H1 (cell line): ENCODE measurements around the gene VOPP1. TPM values are rescaled to one million over a fixed set of nuclear protein-coding genes. Genes with fewer than 3 reads are reported as not detected.

Experiments
- RXRA ChIP-seq: IDR thresholded peaks from 2 replicates; pipeline ENCODE4 v1.6.1; 2011; ENCODE audit warnings: low read depth, mild to moderate bottlenecking, low read length, moderate library complexity; ENCODE audit not compliant: insufficient read depth
- SIX5 ChIP-seq: IDR thresholded peaks from 2 replicates; pipeline ENCODE4 v1.6.1; 2011; ENCODE audit warnings: mild to moderate bottlenecking, low read depth, low read length
- polyA plus RNA-seq, 7 experiments: library from polyadenylated mRNA; depleted of rRNA in 3 of 7; stranded (reverse) in 5 of 7; unstranded in 2 of 7; fragments of >200 nt in 5 of 7; fragments of 200-250 nt in 2 of 7; gene quantifications; 1 replicate in 5 of 7; 2 replicates in 1 of 7; 4 replicates in 1 of 7; pipeline versions ENCODE4 v1.2.1 to v1.2.3, GENCODE V29; 2011 to 2013; ENCODE audit warnings: missing spikeins in 2 of 7, mixed read lengths in 2 of 7
- total RNA-seq: library from RNA; stranded (reverse); fragmentation: NEBNext Ultra II Directional; extraction: Animal tissue kit (Norgen Biotek cat#: 25700); gene quantifications from 2 replicates; pipeline ENCODE4 v1.2.1, GENCODE V29; 2021
- TF ChIP-seq, protein P1 (sequence below): IDR thresholded peaks from 2 replicates; pipeline ENCODE4 v1.6.1; 2012; ENCODE audit warnings: inconsistent platforms

The VOPP1 gene
- total and polyA plus RNA-seq, 2 of the 8 experiments (the other 6 are each of a cell fraction or from before 2014, with no cell fraction given) = 44.7 to 83.0 TPM

DNA sequence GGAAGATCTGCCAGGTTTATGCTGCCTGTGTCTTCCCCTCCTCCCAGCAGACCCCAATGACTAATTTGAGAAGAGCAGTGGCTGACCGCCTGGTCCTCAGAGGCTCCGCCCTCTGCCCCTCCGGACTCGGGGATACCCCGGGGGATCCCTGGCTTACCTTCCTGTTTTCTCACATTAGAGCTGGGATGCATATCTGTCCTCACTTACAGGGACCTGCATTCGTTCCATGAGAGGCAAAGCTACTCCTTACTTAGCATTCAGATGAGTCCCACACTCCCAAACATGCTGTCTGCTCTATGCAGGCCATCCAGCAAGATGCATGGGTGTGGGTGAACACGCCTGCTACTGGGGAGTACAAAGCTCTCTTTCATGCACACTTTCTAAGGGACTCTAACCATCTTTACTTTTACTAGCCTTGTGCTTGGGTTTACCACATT lies 24.0 kb downstream of the VOPP1 start (continued):
- TF ChIP-seq, protein P1, sequence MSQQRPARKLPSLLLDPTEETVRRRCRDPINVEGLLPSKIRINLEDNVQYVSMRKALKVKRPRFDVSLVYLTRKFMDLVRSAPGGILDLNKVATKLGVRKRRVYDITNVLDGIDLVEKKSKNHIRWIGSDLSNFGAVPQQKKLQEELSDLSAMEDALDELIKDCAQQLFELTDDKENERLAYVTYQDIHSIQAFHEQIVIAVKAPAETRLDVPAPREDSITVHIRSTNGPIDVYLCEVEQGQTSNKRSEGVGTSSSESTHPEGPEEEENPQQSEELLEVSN = no peak
- TF ChIP-seq RXRA = no peak
- TF ChIP-seq SIX5 = no peak
